Right atrium auricular region (tissue), 2 donors: ENCODE results near the gene RNF186. TPM values are rescaled to one million over a fixed set of nuclear protein-coding genes. Genes with fewer than 3 reads are reported as not detected.

Source experiments
- DNase-seq: peaks from one replicate; pipeline ENCODE4 v3.0.0-alpha.2; 2019; ENCODE audit warnings: low spot score
- H3K27ac ChIP-seq, 2 donors: fragments of 200-600 bp; sonication (generic); 1 replicate in 1 of 2; 2 replicates in 1 of 2; pipeline ENCODE4 v1.5.1; 2016 to 2019
- H3K27me3 ChIP-seq, 2 donors: fragments of 200-600 bp; sonication (generic); one replicate each; pipeline versions ENCODE4 v1.5.1 to v1.6.0; 2017 to 2019
- H3K36me3 ChIP-seq: fragments of 200-600 bp; sonication (generic); one replicate; pipeline ENCODE4 v1.5.1; 2016
- H3K4me1 ChIP-seq, 2 donors: fragments of 200-600 bp; sonication (generic); one replicate each; pipeline versions ENCODE4 v1.5.1 to v1.6.0; 2017 to 2019
- H3K4me3 ChIP-seq, 2 donors: fragments of 200-600 bp; sonication (generic); 1 replicate in 1 of 2; 2 replicates in 1 of 2; pipeline ENCODE4 v1.5.1; 2017 to 2019; ENCODE audit warnings: mild to moderate bottlenecking in 1 of 2, moderate library complexity in 1 of 2
- H3K9me3 ChIP-seq, 2 donors: fragments of 200-600 bp; sonication (generic); one replicate each; pipeline ENCODE4 v1.5.1; 2019
- total RNA-seq, 2 donors: library from RNA; depleted of rRNA; stranded (reverse); fragments of >200 nt; gene quantifications; one replicate each; pipeline ENCODE4 v1.1.0, GENCODE V29; 2016
- TF ChIP-seq, protein P1 (sequence below), 2 donors: fragments of 200-600 bp; sonication (generic); IDR thresholded peaks; one replicate each; pipeline ENCODE4 v1.5.1; 2019; ENCODE audit warnings: antibody characterized with exemption in 2 of 2

Gene RNF186
- total RNA-seq, 2 donors from 2014 or later = not detected

DNA sequence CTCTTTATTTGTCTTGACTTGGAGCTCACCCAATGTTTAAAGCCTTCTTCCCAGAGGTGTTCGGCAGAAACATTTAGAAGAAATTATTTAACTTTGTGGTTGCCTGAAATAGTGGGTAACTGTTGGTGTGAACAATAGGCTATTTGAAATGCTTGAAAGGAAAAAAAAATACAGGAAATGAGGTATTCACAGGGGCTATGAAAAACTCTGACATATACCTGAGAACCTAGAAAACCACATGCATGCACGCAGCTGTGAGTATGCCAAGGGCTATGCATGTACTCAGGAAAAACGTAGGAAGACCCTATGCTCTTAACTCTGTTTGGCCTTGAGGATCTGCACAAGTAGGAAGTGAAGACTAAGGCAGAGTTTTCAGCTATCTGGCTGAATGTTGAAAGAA lies 16.4 kb upstream of the RNF186 start:
- Histone ChIP-seq H3K9me3 (peaks cover 0 to 8% of the 10 kb centered on the region in 2 donors), H3K4me1 (no peaks in the 10 kb centered on the region)
- TF ChIP-seq, protein P1, sequence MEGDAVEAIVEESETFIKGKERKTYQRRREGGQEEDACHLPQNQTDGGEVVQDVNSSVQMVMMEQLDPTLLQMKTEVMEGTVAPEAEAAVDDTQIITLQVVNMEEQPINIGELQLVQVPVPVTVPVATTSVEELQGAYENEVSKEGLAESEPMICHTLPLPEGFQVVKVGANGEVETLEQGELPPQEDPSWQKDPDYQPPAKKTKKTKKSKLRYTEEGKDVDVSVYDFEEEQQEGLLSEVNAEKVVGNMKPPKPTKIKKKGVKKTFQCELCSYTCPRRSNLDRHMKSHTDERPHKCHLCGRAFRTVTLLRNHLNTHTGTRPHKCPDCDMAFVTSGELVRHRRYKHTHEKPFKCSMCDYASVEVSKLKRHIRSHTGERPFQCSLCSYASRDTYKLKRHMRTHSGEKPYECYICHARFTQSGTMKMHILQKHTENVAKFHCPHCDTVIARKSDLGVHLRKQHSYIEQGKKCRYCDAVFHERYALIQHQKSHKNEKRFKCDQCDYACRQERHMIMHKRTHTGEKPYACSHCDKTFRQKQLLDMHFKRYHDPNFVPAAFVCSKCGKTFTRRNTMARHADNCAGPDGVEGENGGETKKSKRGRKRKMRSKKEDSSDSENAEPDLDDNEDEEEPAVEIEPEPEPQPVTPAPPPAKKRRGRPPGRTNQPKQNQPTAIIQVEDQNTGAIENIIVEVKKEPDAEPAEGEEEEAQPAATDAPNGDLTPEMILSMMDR (IDR thresholded peaks at IDR 0.05) = no peak

DNA sequence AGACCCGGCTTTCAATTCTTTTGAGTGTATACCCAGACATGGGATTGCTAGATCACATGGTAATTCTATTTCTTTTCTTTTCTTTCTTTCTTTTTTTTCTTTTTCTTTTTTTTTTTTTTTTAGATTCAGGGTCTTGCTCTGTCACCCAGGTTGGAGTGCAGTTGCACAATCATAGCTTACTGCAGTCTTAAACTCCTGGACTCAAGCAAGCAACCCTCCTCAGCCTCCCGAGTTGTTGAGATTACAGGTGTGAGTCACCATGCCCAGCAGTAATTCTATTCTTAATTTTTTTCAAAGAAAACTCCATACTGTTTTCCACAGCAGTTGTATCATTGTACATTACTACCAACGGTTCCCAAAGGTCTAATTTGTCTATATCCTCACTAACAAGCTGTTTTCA lies 13.5 kb upstream of the RNF186 start:
- no peaks in the 10 kb centered on the region for H3K36me3 ChIP-seq
- H3K9me3 ChIP-seq = peaks cover 0 to 8% of the 10 kb centered on the region in 2 donors
- H3K4me3 ChIP-seq = no peak overlapping the region
- H3K4me1 ChIP-seq = no peaks in the 10 kb centered on the region
- H3K27me3 ChIP-seq = no peaks in the 10 kb centered on the region
- H3K27ac ChIP-seq = no peak overlapping the region
- TF ChIP-seq, protein P1 (IDR thresholded peaks at IDR 0.05) = no peak
- no peak for DNase-seq

More for the DNA sequence above, 16.4 kb upstream of the RNF186 start:
- Histone ChIP-seq H3K4me3 (no peak overlapping the region), H3K27me3 (no peaks in the 10 kb centered on the region), H3K36me3 (no peaks in the 10 kb centered on the region), H3K27ac (no peak overlapping the region)
- DNase-seq = no peak

DNA sequence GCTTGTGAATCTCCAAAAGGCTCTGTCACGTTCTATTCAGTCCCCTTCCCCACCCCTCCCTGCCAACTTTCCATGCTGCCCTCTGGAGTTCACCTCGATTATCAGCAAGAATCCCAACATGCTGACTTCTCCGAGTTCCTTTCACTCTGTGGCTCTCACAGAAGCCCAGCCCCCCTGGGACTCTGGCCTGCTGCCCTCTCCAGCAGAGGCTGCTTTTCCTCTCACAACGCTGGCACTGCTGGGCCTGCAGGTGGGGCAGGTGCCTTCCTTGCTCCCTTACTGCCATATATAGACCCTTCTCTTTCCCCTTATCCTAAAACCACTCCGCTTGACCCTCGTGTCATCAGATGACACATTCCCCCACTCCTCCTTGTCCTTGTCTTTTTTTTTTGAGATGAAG lies 10.2 kb upstream of the RNF186 start:
- H3K4me1 ChIP-seq = no peaks in the 10 kb centered on the region
- H3K36me3 ChIP-seq = no peaks in the 10 kb centered on the region
- TF ChIP-seq, protein P1 (IDR thresholded peaks at IDR 0.05) = no peak
- H3K4me3 ChIP-seq = no peak overlapping the region
- H3K9me3 ChIP-seq = no peaks in the 10 kb centered on the region
- no peaks in the 10 kb centered on the region for H3K27me3 ChIP-seq
- DNase-seq = no peak
- no peak overlapping the region for H3K27ac ChIP-seq

DNA sequence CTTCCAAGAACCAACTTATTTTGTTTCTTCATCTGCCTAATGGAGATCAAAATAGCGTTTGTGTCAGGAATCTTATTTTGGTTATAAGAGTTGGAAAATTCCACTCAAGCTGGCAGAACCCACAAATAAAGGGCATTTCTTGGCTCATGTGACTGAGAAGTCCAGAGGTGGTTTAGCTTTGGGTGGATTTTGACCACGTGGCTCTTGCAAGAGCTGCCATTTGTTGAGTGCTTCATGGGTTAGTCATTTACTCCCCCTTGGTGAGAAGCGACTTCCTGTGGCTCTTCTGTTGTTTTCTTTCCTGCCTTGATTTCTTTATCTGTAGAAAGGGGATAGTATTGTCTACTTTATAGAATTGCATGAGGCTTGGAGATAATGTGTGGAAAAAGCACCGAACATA lies 9.5 kb upstream of the RNF186 start:
- H3K27ac ChIP-seq = no peak overlapping the region
- no peaks in the 10 kb centered on the region for H3K9me3 ChIP-seq
- no peaks in the 10 kb centered on the region for H3K4me1 ChIP-seq
- no peaks in the 10 kb centered on the region for H3K36me3 ChIP-seq
- no peak for DNase-seq
- no peaks in the 10 kb centered on the region for H3K27me3 ChIP-seq
- no peak overlapping the region for H3K4me3 ChIP-seq
- TF ChIP-seq, protein P1 (IDR thresholded peaks at IDR 0.05) = no peak

DNA sequence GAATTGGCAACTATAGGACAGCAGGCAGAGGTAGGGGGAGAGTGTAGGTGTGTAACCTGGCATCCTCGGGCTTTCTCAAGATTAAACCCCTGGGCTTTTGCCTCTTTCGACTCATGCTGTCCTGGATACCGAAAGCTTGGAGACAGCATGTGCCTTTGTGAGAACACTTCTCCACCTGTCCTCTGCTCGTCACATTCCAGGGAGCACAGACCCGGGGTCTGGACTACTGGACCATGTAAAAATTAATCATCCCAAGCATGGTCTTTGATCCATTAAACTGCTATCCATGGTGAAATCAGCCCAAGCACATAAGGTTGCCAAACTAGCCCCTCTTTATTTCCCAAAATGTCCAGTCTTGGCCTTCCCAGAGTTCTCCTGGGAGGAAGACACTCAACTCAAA lies 9.0 kb upstream of the RNF186 start:
- no peaks in the 10 kb centered on the region for H3K4me1 ChIP-seq
- no peak overlapping the region for H3K4me3 ChIP-seq
- no peaks in the 10 kb centered on the region for H3K36me3 ChIP-seq
- no peak overlapping the region for H3K27ac ChIP-seq
- no peaks in the 10 kb centered on the region for H3K9me3 ChIP-seq
- no peaks in the 10 kb centered on the region for H3K27me3 ChIP-seq
- TF ChIP-seq, protein P1 (IDR thresholded peaks at IDR 0.05) = no peak
- no peak for DNase-seq

DNA sequence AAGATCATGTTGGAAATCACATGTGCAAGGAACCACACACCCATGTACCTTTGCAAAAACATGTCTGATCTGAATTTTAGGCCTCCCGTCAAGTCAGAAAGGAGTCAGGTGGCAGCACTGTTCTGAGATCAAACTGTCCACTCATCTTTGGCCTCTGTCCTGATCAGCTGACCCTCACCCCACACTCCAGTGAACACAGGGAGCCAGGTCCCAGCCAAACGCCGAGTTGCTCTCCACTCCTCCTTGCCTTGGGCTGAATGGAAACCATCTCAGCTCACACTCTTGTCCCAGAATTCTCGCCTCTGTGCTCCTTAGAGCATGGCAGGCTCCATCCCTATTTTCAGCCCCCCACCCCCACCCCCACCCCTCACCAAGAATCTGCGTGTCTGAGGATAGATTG lies 4.6 kb upstream of the RNF186 start:
- no peak overlapping the region for H3K27ac ChIP-seq
- H3K9me3 ChIP-seq = no peaks in the 10 kb centered on the region
- TF ChIP-seq, protein P1 (IDR thresholded peaks at IDR 0.05) = no peak
- DNase-seq = no peak
- no peaks in the 10 kb centered on the region for H3K36me3 ChIP-seq
- H3K4me3 ChIP-seq = no peak overlapping the region
- no peaks in the 10 kb centered on the region for H3K4me1 ChIP-seq
- no peaks in the 10 kb centered on the region for H3K27me3 ChIP-seq
